H1 (cell line): Measurements from ENCODE around the gene ADPGK. TPM values are rescaled to one million over a fixed set of nuclear protein-coding genes. Genes with fewer than 3 reads are reported as not detected.

Experiments
- CTCF ChIA-PET: fragments of 300-600 bp; sonication (Branson Sonifier 250); formaldehyde crosslinking; loops from one replicate; lab custom pipeline; 2021; ENCODE audit not compliant: partially characterized antibody; lab: Charles Lee
- POLR2A ChIA-PET: fragments of 300-600 bp; sonication (Branson Sonifier 250); formaldehyde crosslinking; loops from one replicate; lab custom pipeline; 2021; ENCODE audit warnings: inconsistent platforms; ENCODE audit not compliant: partially characterized antibody; lab: Charles Lee
- DNase-seq, 2 experiments: peaks; one replicate each; pipeline versions ENCODE4 v3.0.0 to v3.0.0-alpha.2; 2010 to 2022; ENCODE audit warnings: low spot score in 2 of 2, low read depth in 1 of 2, mixed read lengths in 1 of 2
- FAIRE-seq: peaks from 2 replicates; lab custom pipeline; 2011; peaks lifted over from hg19 to GRCh38; lab: Jason Lieb, UNC
- H2AFZ ChIP-seq: 2 replicates; pipeline ENCODE4 v1.8.1; 2012; ENCODE audit warnings: low read length, inconsistent platforms
- H2AK5ac ChIP-seq: 2 replicates; pipeline ENCODE4 v1.6.1; 2013; ENCODE audit warnings: low read depth, low read length
- H2BK120ac ChIP-seq: replicated peaks from 2 replicates; pipeline ENCODE3; 2013; ENCODE audit warnings: low read depth, low read length, inconsistent platforms
- H2BK12ac ChIP-seq: 2 replicates; pipeline ENCODE4 v1.6.1; 2013; ENCODE audit warnings: low read depth, low read length
- H2BK15ac ChIP-seq: 2 replicates; pipeline ENCODE4 v1.6.1; 2013; ENCODE audit warnings: low read length
- H2BK20ac ChIP-seq: 2 replicates; pipeline ENCODE4 v1.6.1; 2013; ENCODE audit warnings: low read length
- H2BK5ac ChIP-seq: 2 replicates; pipeline ENCODE4 v1.6.1; 2013; ENCODE audit warnings: low read depth, low read length
- H3K14ac ChIP-seq: 2 replicates; pipeline ENCODE4 v1.6.1; 2013; ENCODE audit warnings: inconsistent platforms; ENCODE audit not compliant: insufficient read length
- H3K18ac ChIP-seq: 2 replicates; pipeline ENCODE4 v1.6.1; 2013; ENCODE audit warnings: low read length; ENCODE audit errors: extremely low read depth
- H3K23ac ChIP-seq: 2 replicates; pipeline ENCODE4 v1.6.1; 2013; ENCODE audit warnings: inconsistent platforms; ENCODE audit not compliant: insufficient read length
- H3K23me2 ChIP-seq: 2 replicates; pipeline ENCODE4 v1.6.1; 2013; ENCODE audit warnings: low read depth, low read length
- H3K27ac ChIP-seq: 2 replicates; pipeline ENCODE4 v1.6.1; 2011; ENCODE audit warnings: low read depth, low read length, inconsistent platforms
- H3K27me3 ChIP-seq, 4 experiments: replicated peaks in 1 of 4; 1 replicate in 1 of 4; 2 replicates in 3 of 4; pipeline versions ENCODE4 v1.6.1 to v1.8.1; 2011 to 2013; ENCODE audit warnings: low read length in 3 of 4, mild to moderate bottlenecking in 3 of 4, inconsistent platforms in 2 of 4, mixed read lengths in 2 of 4, moderate library complexity in 1 of 4; ENCODE audit not compliant: control insufficient read depth in 3 of 4, insufficient read depth in 3 of 4; ENCODE audit errors: extremely low read depth in 1 of 4
- H3K36me3 ChIP-seq, 4 experiments: 2 replicates each; pipeline versions ENCODE4 v1.6.1 to v1.8.1; 2011 to 2013; ENCODE audit warnings: mild to moderate bottlenecking in 4 of 4, low read length in 3 of 4, moderate library complexity in 2 of 4, control low read depth in 1 of 4, inconsistent platforms in 1 of 4; ENCODE audit not compliant: insufficient read depth in 4 of 4, control insufficient read depth in 2 of 4
- H3K4ac ChIP-seq: replicated peaks from 2 replicates; pipeline ENCODE3; 2013; ENCODE audit warnings: low read length, low read depth, mixed read lengths, inconsistent platforms; ENCODE audit not compliant: insufficient read length
- H3K4me1 ChIP-seq, 4 experiments: replicated peaks in 1 of 4; 1 replicate in 1 of 4; 2 replicates in 3 of 4; pipeline versions ENCODE4 v1.6.1 to v1.8.1; 2011 to 2013; ENCODE audit warnings: low read length in 3 of 4, inconsistent platforms in 2 of 4, mixed read lengths in 1 of 4; ENCODE audit not compliant: insufficient read depth in 4 of 4, control insufficient read depth in 3 of 4
- H3K4me2 ChIP-seq, 2 experiments: 2 replicates each; pipeline versions ENCODE4 v1.6.1 to v1.8.1; 2011 to 2013; ENCODE audit warnings: low read depth in 2 of 2, low read length in 2 of 2, control low read depth in 1 of 2, inconsistent platforms in 1 of 2, mild to moderate bottlenecking in 1 of 2; ENCODE audit not compliant: insufficient read depth in 1 of 2
- H3K4me3 ChIP-seq, 4 experiments: fragments of 200-600, 300-600 bp in 1 of 4; sonication (generic), shearing (Covaris generic), sonication (Bioruptor Twin) in 1 of 4; 2 replicates each; pipeline versions ENCODE4 v1.5.1 to v1.8.1; 2011 to 2016; ENCODE audit warnings: low read length in 4 of 4, low read depth in 3 of 4, control low read depth in 2 of 4, inconsistent platforms in 2 of 4, mild to moderate bottlenecking in 2 of 4, mixed read lengths in 1 of 4, moderate library complexity in 1 of 4; ENCODE audit not compliant: insufficient read depth in 2 of 4; ENCODE audit errors: extremely low read depth in 1 of 4
- H3K56ac ChIP-seq: replicated peaks from 2 replicates; pipeline ENCODE3; 2013; ENCODE audit warnings: low read depth, mild to moderate bottlenecking, mixed read lengths, low read length, inconsistent platforms; ENCODE audit not compliant: insufficient read length
- H3K79me1 ChIP-seq: 2 replicates; pipeline ENCODE4 v1.6.1; 2013; ENCODE audit warnings: low read depth, low read length, control low read depth
- H3K79me2 ChIP-seq, 2 experiments: 2 replicates each; pipeline versions ENCODE4 v1.6.1 to v1.8.1; 2012 to 2013; ENCODE audit warnings: low read length in 2 of 2, mild to moderate bottlenecking in 2 of 2, inconsistent platforms in 1 of 2; ENCODE audit not compliant: insufficient read depth in 2 of 2, control insufficient read depth in 1 of 2
- H3K9ac ChIP-seq, 4 experiments: replicated peaks in 1 of 4; 1 replicate in 1 of 4; 2 replicates in 3 of 4; pipeline versions ENCODE4 v1.6.1 to v1.8.1; 2011 to 2013; ENCODE audit warnings: low read depth in 3 of 4, low read length in 3 of 4, control low read depth in 2 of 4, mild to moderate bottlenecking in 2 of 4, moderate library complexity in 2 of 4, inconsistent platforms in 1 of 4; ENCODE audit errors: extremely low read depth in 1 of 4
- H3K9me3 ChIP-seq, 2 experiments: 2 replicates each; pipeline versions ENCODE4 v1.6.1 to v1.8.1; 2012 to 2013; ENCODE audit warnings: mild to moderate bottlenecking in 2 of 2, moderate library complexity in 2 of 2, control low read depth in 1 of 2, inconsistent platforms in 1 of 2, low read depth in 1 of 2, low read length in 1 of 2, mixed read lengths in 1 of 2; ENCODE audit not compliant: insufficient read depth in 2 of 2
- H4K20me1 ChIP-seq, 2 experiments: replicated peaks in 1 of 2; 2 replicates each; pipeline versions ENCODE3 to v1.8.1; 2011 to 2013; ENCODE audit warnings: inconsistent platforms in 2 of 2, low read length in 2 of 2, mild to moderate bottlenecking in 1 of 2; ENCODE audit not compliant: insufficient read depth in 2 of 2, control insufficient read depth in 1 of 2
- H4K5ac ChIP-seq: 2 replicates; pipeline ENCODE4 v1.6.1; 2013; ENCODE audit warnings: low read length, low read depth, mixed read lengths, inconsistent platforms; ENCODE audit not compliant: insufficient read length
- H4K8ac ChIP-seq: 2 replicates; pipeline ENCODE4 v1.8.0; 2013; ENCODE audit warnings: mild to moderate bottlenecking, moderate library complexity, low read length, inconsistent platforms; ENCODE audit not compliant: insufficient read depth; ENCODE audit errors: extremely low read depth
- H4K91ac ChIP-seq: replicated peaks from 2 replicates; pipeline ENCODE3; 2013; ENCODE audit warnings: low read length, mixed read lengths, inconsistent platforms; ENCODE audit not compliant: insufficient read length
- ATF3 ChIP-seq: IDR thresholded peaks from 2 replicates; pipeline ENCODE4 v1.6.1; 2011; ENCODE audit warnings: low read depth, mild to moderate bottlenecking, low read length; ENCODE audit not compliant: insufficient read depth
- E2F6 ChIP-seq: IDR thresholded peaks from 2 replicates; pipeline ENCODE4 v1.6.1; 2012; ENCODE audit warnings: inconsistent platforms
- POU5F1 ChIP-seq: IDR thresholded peaks from 2 replicates; pipeline ENCODE4 v1.6.1; 2011; ENCODE audit warnings: low read depth, mild to moderate bottlenecking, low read length, moderate library complexity
- RAD21 ChIP-seq, 2 experiments: IDR thresholded peaks in 1 of 2; conservative IDR thresholded peaks in 1 of 2; 2 replicates each; pipeline ENCODE4 v1.6.1; 2011; ENCODE audit warnings: low read depth in 2 of 2, low read length in 2 of 2, improper control_type of control experiment in 1 of 2, inconsistent platforms in 1 of 2, mild to moderate bottlenecking in 1 of 2, moderate library complexity in 1 of 2
- TEAD4 ChIP-seq: IDR thresholded peaks from 2 replicates; pipeline ENCODE4 v1.6.1; 2012; ENCODE audit warnings: low read depth, low read length, inconsistent platforms, mixed read lengths
- ZNF274 ChIP-seq: IDR thresholded peaks from 2 replicates; pipeline ENCODE4 v1.7.0; 2012; ENCODE audit warnings: low read length, borderline replicate concordance; ENCODE audit errors: extremely low read depth
- WGBS, 2 experiments: shearing (Covaris generic) in 1 of 2; methylation state at CpG; one replicate each; pipeline versions ENCODE4 v1.1.6 to v1.1.7; 2013 to 2015; ENCODE audit warnings: low lambda C conversion rate in 2 of 2, mixed read lengths in 2 of 2, inconsistent platforms in 1 of 2, low coverage in 1 of 2, missing lambda C conversion rate in 1 of 2; ENCODE audit not compliant: insufficient replicate concordance in 2 of 2, insufficient coverage in 1 of 2, insufficient read length in 1 of 2; ENCODE audit errors: extremely low coverage in 1 of 2, missing lambda C conversion rate in 1 of 2; 5-methylcytosine and 5-hydroxymethylcytosine counted together
- polyA plus RNA-seq, 7 experiments: library from polyadenylated mRNA; depleted of rRNA in 3 of 7; stranded (reverse) in 5 of 7; unstranded in 2 of 7; fragments of >200 nt in 5 of 7; fragments of 200-250 nt in 2 of 7; gene quantifications; 1 replicate in 5 of 7; 2 replicates in 1 of 7; 4 replicates in 1 of 7; pipeline versions ENCODE4 v1.2.1 to v1.2.3, GENCODE V29; 2011 to 2013; ENCODE audit warnings: missing spikeins in 2 of 7, mixed read lengths in 2 of 7
- total RNA-seq: library from RNA; stranded (reverse); fragmentation: NEBNext Ultra II Directional; extraction: Animal tissue kit (Norgen Biotek cat#: 25700); gene quantifications from 2 replicates; pipeline ENCODE4 v1.2.1, GENCODE V29; 2021

The ADPGK gene
- total and polyA plus RNA-seq, 2 of the 8 experiments (the other 6 are each of a cell fraction or from before 2014, with no cell fraction given) = 32.2 to 38.2 TPM

- ChIA-PET CTCF (interaction anchor here (0.9 to 1.7 kb wide), 3 partner anchors 30 to 513 kb away, joined by 3 to 6 read pairs (median 3); no protein-coding TSS in a partner anchor), POLR2A (no interaction called here)
- Histone ChIP-seq H3K27ac (no peak overlapping the region), H2AK5ac (no peak overlapping the region), H3K4me3 (no peak overlapping the region), H4K20me1 (peaks cover 0 to 3% of the 10 kb centered on the region in 2 experiments), H2BK12ac (no peak overlapping the region), H2AFZ (no peak overlapping the region), H3K36me3 (peaks cover 4 to 32% (median 24%) of the 10 kb centered on the region in 4 experiments; a peak in 7 of 8 replicates), H2BK15ac (no peak overlapping the region), H3K4me2 (no peak overlapping the region), H4K91ac (no peak overlapping the region), H3K14ac (no peak overlapping the region), H3K4ac (no peak overlapping the region), H2BK20ac (no peak overlapping the region), H4K8ac (no peak overlapping the region), H4K5ac (no peak overlapping the region), H3K23ac (no peak overlapping the region), H3K9ac (no peak overlapping the region), H3K9me3 (no peaks in the 10 kb centered on the region), H3K27me3 (no peaks in the 10 kb centered on the region), H2BK120ac (no peak overlapping the region), H3K79me2 (no peaks in the 10 kb centered on the region), H3K18ac (no peak overlapping the region), H3K23me2 (no peaks in the 10 kb centered on the region), H3K56ac (no peak overlapping the region), H3K79me1 (no peaks in the 10 kb centered on the region), H2BK5ac (no peak overlapping the region), H3K4me1 (no peaks in the 10 kb centered on the region)
- no peak for FAIRE-seq
- WGBS, 2 experiments = 89% methylated on average over 9 of the region's 9 CpGs; no CpG with 5 or more reads in 1 of the 2 experiments
- TF ChIP-seq TEAD4 = no peak
- TF ChIP-seq ATF3 = no peak
- no peak for TF ChIP-seq ZNF274
- TF ChIP-seq E2F6 = no peak
- TF ChIP-seq POU5F1 = no peak
- TF ChIP-seq RAD21 (IDR thresholded peaks at IDR 0.05 in 1 of 2, conservative IDR thresholded peaks at IDR 0.05 in 1 of 2; ENCODE audit: low read depth in 2 of 2, low read length in 2 of 2) = no peak
- DNase-seq = no peak
Measured at GRCh38 chr15:72751751-72752455, 31.7 kb downstream of the ADPGK start.
